ENCODE results near the gene ARHGEF3. TPM values are rescaled to one million over a fixed set of nuclear protein-coding genes. Genes with fewer than 3 reads are reported as not detected.

ARHGEF3 gene
- total RNA-seq, 4 donors from 2014 or later, result 13.0 to 21.9 (median 13.8) TPM

DNA sequence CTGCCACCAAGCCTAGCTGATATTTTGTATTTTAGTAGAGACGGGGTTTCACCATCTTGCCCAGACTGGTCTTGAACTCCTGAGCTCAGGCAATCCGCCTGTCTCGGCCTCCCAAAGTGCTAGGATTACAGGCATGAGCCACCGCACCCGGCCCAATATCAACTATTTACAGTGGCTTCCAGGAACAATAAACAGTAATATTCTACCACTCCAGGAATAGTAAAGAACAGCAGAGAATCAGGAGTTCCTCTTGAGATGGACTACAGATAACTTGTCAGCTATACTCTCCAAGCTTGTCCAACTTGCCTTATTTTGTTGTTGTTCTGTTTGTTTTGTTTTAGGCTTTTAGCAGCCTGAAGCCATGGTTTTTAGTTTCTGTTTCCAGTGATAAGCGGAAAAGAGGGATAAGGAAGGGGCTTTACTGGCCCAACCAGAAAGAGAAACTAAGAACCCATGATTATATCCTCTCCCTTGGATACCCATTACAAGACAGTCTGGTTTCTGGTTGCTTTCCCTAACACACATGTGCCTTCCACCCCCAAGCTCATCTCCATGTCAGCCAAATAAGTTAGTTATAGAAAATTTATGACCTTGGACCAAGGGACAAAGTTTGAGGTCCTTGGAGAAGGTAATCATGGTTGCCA lies 36.7 kb downstream of the ARHGEF3 start:
- 93 to 97% methylated on average over 6 of the region's 6 CpGs for WGBS, 2 donors
- Histone ChIP-seq H3K9me3 (no peaks in the 10 kb centered on the region), H3K4me3 (no peak overlapping the region), H3K4me1 (peaks cover 0 to 7% (median 0%) of the 10 kb centered on the region in 4 donors), H3K27ac (no peak overlapping the region), H3K27me3 (no peaks in the 10 kb centered on the region), H3K36me3 (no peaks in the 10 kb centered on the region)
- TF ChIP-seq, protein P1, sequence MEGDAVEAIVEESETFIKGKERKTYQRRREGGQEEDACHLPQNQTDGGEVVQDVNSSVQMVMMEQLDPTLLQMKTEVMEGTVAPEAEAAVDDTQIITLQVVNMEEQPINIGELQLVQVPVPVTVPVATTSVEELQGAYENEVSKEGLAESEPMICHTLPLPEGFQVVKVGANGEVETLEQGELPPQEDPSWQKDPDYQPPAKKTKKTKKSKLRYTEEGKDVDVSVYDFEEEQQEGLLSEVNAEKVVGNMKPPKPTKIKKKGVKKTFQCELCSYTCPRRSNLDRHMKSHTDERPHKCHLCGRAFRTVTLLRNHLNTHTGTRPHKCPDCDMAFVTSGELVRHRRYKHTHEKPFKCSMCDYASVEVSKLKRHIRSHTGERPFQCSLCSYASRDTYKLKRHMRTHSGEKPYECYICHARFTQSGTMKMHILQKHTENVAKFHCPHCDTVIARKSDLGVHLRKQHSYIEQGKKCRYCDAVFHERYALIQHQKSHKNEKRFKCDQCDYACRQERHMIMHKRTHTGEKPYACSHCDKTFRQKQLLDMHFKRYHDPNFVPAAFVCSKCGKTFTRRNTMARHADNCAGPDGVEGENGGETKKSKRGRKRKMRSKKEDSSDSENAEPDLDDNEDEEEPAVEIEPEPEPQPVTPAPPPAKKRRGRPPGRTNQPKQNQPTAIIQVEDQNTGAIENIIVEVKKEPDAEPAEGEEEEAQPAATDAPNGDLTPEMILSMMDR (IDR thresholded peaks at IDR 0.05), result no peak
- TF ChIP-seq POLR2A (IDR thresholded peaks at IDR 0.05), result no peak
- no peak for TF ChIP-seq EP300 (IDR thresholded peaks at IDR 0.05)
- DNase-seq (ENCODE audit: low spot score in 2 of 2), result no peak

DNA sequence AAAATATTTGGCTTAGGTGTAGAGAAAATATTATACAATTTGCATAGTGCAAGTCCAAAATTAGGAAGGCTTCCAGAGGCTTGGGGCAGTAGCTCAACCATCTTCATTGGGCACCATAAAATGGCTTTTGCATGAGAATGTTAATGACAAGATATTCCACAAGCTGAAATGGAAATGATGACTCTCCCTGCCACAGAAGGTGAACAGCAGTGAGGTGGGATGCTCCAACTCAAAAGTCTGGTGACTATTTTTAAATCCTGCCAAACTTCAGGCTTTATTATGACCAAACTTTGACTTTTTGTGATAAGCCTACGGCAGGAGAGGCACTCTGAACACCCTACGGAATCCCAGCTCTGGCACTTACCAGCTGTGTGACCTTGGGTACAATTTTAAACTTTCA lies 37.6 kb downstream of the ARHGEF3 start:
- Histone ChIP-seq H3K4me3 (no peak overlapping the region), H3K27me3 (no peaks in the 10 kb centered on the region), H3K9me3 (no peaks in the 10 kb centered on the region), H3K27ac (no peak overlapping the region), H3K36me3 (no peaks in the 10 kb centered on the region), H3K4me1 (peaks cover 0 to 6% (median 6%) of the 10 kb centered on the region in 4 donors)
- no peak for DNase-seq (ENCODE audit: low spot score in 2 of 2)
- TF ChIP-seq POLR2A (IDR thresholded peaks at IDR 0.05), result no peak
- WGBS, 2 donors, result 85 to 100% methylated on average over 2 of the region's 2 CpGs

DNA sequence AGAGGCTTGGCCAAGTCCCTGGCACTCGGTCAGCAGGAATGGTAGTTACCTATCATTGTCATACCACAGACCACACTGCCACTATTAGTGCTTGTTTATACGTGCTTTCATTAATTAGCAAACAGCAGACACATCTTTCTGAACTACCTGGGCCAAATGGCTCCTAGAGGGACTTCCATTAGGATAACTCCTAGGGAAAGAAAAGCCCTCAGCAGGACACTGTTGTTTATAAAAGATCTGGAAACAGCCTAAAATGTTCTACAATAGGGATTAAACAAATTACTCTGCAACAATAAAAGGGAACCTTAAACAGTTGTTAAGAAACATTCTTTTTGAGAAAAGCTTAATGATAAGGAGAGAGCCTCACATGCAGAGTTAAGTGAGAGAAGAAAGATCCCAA lies 38.5 kb downstream of the ARHGEF3 start:
- Histone ChIP-seq H3K9me3 (no peaks in the 10 kb centered on the region), H3K4me1 (peaks cover 0 to 15% (median 10%) of the 10 kb centered on the region in 4 donors), H3K27me3 (no peaks in the 10 kb centered on the region), H3K4me3 (no peak overlapping the region), H3K36me3 (no peaks in the 10 kb centered on the region), H3K27ac (no peak overlapping the region)
- 90 to 91% methylated on average over 2 of the region's 2 CpGs for WGBS, 2 donors
- no peak for DNase-seq (ENCODE audit: low spot score in 2 of 2)
- TF ChIP-seq POLR2A (IDR thresholded peaks at IDR 0.05), result no peak
- TF ChIP-seq, protein P1 (IDR thresholded peaks at IDR 0.05), result no peak
- TF ChIP-seq EP300 (IDR thresholded peaks at IDR 0.05), result no peak

DNA sequence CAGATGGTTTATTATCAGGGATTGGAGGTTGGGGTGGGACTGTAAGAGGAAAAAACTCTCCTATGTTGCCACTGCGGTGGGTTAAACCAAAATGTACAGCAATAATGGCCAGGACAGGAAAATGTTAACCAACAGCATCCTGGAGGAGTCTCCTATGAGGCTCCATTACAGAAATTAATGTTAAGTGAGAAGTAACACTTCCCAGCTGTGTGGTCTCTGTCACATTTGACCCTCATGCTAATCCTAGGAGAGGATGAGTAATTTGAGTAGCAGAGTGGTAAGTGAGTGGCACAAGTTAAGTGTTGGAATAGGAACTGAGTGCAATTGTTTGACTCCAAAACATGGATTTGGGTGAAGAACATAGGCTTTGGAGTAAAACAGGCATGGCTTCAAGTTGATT lies 39.0 kb downstream of the ARHGEF3 start:
- TF ChIP-seq, protein P1 (IDR thresholded peaks at IDR 0.05), result no peak
- TF ChIP-seq EP300 (IDR thresholded peaks at IDR 0.05) (no peak), POLR2A (IDR thresholded peaks at IDR 0.05) (no peak)
- no peak for DNase-seq (ENCODE audit: low spot score in 2 of 2)
- Histone ChIP-seq H3K27ac (no peak overlapping the region), H3K27me3 (no peaks in the 10 kb centered on the region), H3K36me3 (no peaks in the 10 kb centered on the region), H3K4me1 (peaks cover 0 to 19% (median 14%) of the 10 kb centered on the region in 4 donors), H3K4me3 (no peak overlapping the region), H3K9me3 (no peaks in the 10 kb centered on the region)
- WGBS, 2 donors, result 91 to 94% methylated on average over 1 of the region's 1 CpG

DNA sequence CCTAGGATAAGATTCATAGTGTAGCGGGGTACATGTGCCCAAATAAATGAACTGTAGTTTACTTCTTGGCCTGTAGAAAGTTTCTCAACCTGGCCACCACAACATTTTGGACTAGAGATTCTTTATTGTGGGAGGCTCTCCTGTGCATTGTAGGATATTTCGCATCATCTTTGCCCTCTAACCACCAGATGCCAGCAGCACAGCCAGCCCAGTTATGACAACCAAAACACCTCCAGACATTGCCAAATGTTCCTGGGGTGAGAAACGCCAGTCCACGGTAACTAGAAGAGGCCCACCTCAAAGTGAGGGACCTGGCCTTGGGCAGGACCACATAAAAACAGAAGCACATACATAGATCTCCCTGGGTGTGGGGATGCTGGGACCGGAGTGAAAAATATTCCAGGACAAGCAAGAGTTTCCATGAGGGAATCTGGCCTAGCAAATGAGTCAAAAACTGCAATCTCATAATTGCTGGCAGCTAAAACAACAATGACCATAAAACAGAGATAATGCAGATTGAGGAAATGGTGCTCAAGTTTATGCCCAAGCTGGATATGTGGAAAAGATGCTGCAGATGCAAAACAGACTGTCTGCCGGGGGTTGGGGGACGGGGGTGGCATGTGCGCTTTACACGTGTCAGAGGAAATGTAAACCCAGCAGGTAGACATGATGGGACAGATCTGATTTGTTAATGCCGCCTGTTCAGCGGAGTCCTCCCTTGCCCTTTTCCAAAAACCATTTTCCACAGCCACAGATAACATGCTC lies 39.7 kb downstream of the ARHGEF3 start:
- H3K27me3 ChIP-seq, result no peaks in the 10 kb centered on the region
- no peaks in the 10 kb centered on the region for H3K36me3 ChIP-seq
- 85 to 93% methylated on average over 11 of the region's 11 CpGs for WGBS, 2 donors
- H3K4me3 ChIP-seq, result no peak overlapping the region
- no peak for TF ChIP-seq EP300 (IDR thresholded peaks at IDR 0.05)
- no peak for TF ChIP-seq POLR2A (IDR thresholded peaks at IDR 0.05)
- TF ChIP-seq, protein P1 (IDR thresholded peaks at IDR 0.05), result no peak
- DNase-seq (ENCODE audit: low spot score in 2 of 2), result no peak
- H3K9me3 ChIP-seq, result no peaks in the 10 kb centered on the region
- no peak overlapping the region for H3K27ac ChIP-seq
- H3K4me1 ChIP-seq, result peaks cover 0 to 19% (median 14%) of the 10 kb centered on the region in 4 donors
